Brain microvascular endothelial cell (primary cell): ENCODE data around the gene SNAP29.

Experiments used
- DNase-seq: peaks from one replicate; pipeline ENCODE4 v3.0.0-alpha.2; 2020
- H3K27ac ChIP-seq: fragments of 250-450 bp; sonication (Bioruptor Pico); 2 replicates; pipeline ENCODE4 v1.5.1; 2020; ENCODE audit warnings: mild to moderate bottlenecking, moderate library complexity
- H3K27me3 ChIP-seq: fragments of 250-450 bp; sonication (Bioruptor Pico); replicated peaks from 2 replicates; pipeline ENCODE4 v1.5.1; 2020; ENCODE audit warnings: mild to moderate bottlenecking
- H3K36me3 ChIP-seq: fragments of 250-450 bp; sonication (Bioruptor Pico); replicated peaks from 2 replicates; pipeline ENCODE4 v1.5.1; 2020; ENCODE audit warnings: mild to moderate bottlenecking
- H3K4me3 ChIP-seq: 2 replicates; pipeline ENCODE4 v1.5.1; 2011; ENCODE audit warnings: low read depth, mild to moderate bottlenecking, control low read depth, low read length, moderate library complexity
- in situ Hi-C: cut with HindIII; loops from 2 replicates; pipeline ENCODE4 v1.10.0; 2017; ENCODE audit warnings: low sequenced_read_pairs, low pct_ligation_motif_present
- TF ChIP-seq, protein P1 (sequence below): IDR thresholded peaks from 2 replicates; pipeline ENCODE4 v1.5.1; 2011; ENCODE audit warnings: low read depth, mild to moderate bottlenecking, moderate library complexity, low read length, control low read depth, inconsistent platforms; ENCODE audit errors: missing control alignments

SNAP29 gene

DNA sequence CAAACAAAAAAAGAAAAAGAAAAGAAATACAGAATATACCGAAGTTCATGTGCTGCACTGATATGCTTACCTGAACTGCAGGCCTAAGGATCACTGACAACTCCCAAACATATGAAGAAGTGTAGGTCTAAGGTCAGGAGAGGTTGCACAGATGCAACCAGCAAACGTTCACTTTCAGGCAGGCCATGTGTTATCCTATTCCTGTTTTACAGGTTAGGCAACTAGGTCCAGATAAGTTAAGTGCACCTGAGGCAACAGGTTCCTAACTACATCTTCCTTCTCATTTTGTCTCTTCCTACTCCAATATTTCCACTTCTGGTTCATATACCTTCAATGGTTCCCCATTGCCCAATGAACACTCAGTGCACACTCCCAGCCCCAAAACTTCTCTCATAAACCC lies 15.3 kb upstream of the SNAP29 start:
- no peak overlapping the region for H3K4me3 ChIP-seq
- TF ChIP-seq, protein P1, sequence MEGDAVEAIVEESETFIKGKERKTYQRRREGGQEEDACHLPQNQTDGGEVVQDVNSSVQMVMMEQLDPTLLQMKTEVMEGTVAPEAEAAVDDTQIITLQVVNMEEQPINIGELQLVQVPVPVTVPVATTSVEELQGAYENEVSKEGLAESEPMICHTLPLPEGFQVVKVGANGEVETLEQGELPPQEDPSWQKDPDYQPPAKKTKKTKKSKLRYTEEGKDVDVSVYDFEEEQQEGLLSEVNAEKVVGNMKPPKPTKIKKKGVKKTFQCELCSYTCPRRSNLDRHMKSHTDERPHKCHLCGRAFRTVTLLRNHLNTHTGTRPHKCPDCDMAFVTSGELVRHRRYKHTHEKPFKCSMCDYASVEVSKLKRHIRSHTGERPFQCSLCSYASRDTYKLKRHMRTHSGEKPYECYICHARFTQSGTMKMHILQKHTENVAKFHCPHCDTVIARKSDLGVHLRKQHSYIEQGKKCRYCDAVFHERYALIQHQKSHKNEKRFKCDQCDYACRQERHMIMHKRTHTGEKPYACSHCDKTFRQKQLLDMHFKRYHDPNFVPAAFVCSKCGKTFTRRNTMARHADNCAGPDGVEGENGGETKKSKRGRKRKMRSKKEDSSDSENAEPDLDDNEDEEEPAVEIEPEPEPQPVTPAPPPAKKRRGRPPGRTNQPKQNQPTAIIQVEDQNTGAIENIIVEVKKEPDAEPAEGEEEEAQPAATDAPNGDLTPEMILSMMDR = no peak
- no peaks in the 10 kb centered on the region for H3K27me3 ChIP-seq
- DNase-seq = no peak
- in situ Hi-C loops = no loop called here
- H3K36me3 ChIP-seq = no peaks in the 10 kb centered on the region
- H3K27ac ChIP-seq = no peak overlapping the region

DNA sequence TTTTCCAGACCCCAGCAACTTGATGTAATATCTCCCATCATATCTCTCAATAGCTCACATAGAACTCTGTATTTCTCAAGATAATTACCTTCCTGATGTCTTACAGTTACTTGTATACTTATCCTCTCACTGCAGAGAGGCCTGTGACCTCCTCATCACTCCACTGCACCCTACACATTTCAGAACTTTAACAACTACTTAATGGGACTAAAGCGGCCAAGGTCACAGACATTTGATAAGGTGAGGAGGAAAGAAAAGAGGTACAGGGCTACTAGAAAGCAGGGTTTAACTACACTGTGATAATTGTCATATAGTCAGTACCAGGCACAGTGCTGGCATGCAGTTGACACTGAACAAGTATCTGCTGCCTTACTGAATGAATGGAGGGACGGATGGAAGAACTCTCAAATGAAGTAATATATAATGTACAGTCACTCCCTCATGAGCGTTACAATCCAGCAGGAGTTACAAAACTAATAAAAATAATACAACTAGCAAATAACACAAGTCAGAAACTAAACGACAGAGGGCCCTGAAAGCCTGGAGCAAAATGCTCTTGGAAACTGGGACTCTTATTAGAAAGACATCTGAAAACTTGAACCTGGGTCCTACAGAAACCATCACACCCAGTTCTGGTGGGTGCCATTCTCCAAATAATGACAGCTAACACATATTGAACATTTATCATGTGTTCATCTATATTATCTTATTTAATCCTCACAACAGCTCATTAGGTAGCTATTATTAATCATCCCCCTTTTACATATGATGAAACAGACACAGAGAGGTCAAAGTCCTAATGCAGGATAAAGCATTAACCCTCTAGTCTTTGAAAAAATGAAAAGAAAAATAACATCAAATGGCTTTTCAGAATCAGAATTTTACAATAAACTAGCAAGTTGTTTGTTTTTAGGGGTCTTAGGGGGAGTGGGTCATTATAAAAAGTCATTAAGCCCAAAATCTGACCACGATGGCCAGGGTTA lies 14.5 kb upstream of the SNAP29 start:
- TF ChIP-seq, protein P1 = no peak
- DNase-seq = no peak
- in situ Hi-C loops = no loop called here
- H3K27ac ChIP-seq = no peak overlapping the region
- no peaks in the 10 kb centered on the region for H3K36me3 ChIP-seq
- no peak overlapping the region for H3K4me3 ChIP-seq
- H3K27me3 ChIP-seq = no peaks in the 10 kb centered on the region

DNA sequence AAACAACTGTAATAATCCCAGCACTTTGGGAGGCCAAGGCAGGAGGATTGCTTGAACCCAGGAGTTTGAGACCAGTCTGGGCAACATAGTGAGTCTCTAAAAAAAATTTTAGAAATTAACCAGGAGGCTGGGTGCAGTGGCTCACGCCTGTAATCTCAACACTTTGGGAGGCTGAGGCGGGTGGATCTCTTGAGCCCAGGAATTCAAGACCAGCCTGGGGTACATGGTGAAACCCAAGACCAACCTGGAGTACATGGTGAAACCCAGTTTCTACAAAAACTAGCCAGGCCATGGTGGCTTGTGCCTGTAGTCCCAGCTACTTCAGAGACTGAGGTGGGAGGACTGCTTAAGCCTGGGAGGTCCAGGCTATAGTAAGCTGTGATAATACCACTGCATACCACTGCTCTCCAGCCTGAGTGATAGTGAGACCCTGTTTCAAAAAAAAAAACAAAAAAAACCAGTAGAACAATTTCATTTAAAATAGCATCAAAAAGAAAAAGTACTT lies 11.4 kb upstream of the SNAP29 start:
- no peak overlapping the region for H3K4me3 ChIP-seq
- H3K27ac ChIP-seq = no peak overlapping the region
- no peak for DNase-seq
- in situ Hi-C loops = no loop called here
- H3K36me3 ChIP-seq = no peaks in the 10 kb centered on the region
- no peaks in the 10 kb centered on the region for H3K27me3 ChIP-seq
- TF ChIP-seq, protein P1 = no peak

DNA sequence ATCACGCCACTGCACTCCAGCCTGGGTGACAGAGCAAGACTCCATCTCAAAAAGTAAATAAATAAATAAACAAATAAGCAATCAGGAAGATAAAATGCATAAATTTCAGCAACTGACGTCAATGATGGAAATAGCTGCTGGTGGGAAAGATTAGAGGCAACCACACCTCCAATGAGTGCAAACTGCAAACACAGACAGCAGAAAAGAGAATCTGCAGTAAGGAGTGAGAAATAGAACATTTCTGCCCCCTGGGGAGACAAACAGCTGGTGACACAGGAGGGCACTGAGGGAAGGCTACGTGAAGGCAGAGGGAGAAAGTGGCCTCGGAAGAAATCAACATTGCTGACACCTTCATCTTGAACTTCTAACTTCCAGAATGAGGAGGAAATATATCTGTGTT lies 6.7 kb upstream of the SNAP29 start:
- no peak overlapping the region for H3K4me3 ChIP-seq
- H3K27ac ChIP-seq = no peak overlapping the region
- DNase-seq = no peak
- H3K36me3 ChIP-seq = no peaks in the 10 kb centered on the region
- in situ Hi-C loops = no loop called here
- H3K27me3 ChIP-seq = no peaks in the 10 kb centered on the region
- TF ChIP-seq, protein P1 = no peak

DNA sequence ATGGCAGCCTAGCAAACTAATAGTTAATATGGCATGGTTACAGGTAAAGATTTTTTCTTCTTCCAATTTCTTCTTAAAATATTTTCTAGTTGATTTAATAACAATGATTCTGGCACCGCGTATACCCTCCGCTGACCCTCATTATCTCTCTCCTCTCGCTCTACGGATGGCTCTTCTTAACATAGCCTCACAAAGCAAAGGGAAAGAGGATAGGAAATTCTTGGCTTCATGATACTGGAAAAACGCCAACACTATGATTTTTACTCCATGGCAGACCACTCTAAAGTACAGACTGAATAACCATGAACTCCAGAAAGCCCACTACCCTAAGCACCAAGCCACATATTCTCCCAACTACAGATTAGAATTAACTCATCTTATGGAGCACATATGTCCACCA lies 6.3 kb upstream of the SNAP29 start:
- TF ChIP-seq, protein P1 = no peak
- in situ Hi-C loops = no loop called here

More for the DNA sequence above, 6.3 kb upstream of the SNAP29 start:
- Histone ChIP-seq H3K4me3 (no peak overlapping the region), H3K27me3 (no peaks in the 10 kb centered on the region), H3K27ac (no peak overlapping the region), H3K36me3 (no peaks in the 10 kb centered on the region)
- DNase-seq = no peak
